H7 (cell line): ENCODE data around the gene LZTR1. TPM values are rescaled to one million over a fixed set of nuclear protein-coding genes. Genes with fewer than 3 reads are reported as not detected.
"Not testable (repeated sequence)": the region's sequence is repeated elsewhere in the genome, so short reads cannot be mapped to it uniquely, and the experiment has no call there.

Experiments used
- DNase-seq: peaks from one replicate; pipeline ENCODE4 v3.0.0; 2012
- H3K27me3 ChIP-seq: 2 replicates; pipeline ENCODE4 v1.6.0; 2011; ENCODE audit warnings: mild to moderate bottlenecking, low read length; ENCODE audit not compliant: control insufficient read depth, insufficient read depth
- H3K36me3 ChIP-seq: replicated peaks from 2 replicates; pipeline ENCODE4 v1.5.1; 2011; ENCODE audit warnings: low read length; ENCODE audit not compliant: control insufficient read depth, insufficient read depth
- H3K4me3 ChIP-seq: 2 replicates; pipeline ENCODE4 v1.5.1; 2011; ENCODE audit warnings: low read depth, mild to moderate bottlenecking, control low read depth, low read length, moderate library complexity; ENCODE audit not compliant: insufficient read depth
- total RNA-seq: library from RNA; depleted of rRNA; stranded (reverse); fragments of >200 nt; shearing (Covaris generic); gene quantifications from 2 replicates; pipeline ENCODE4 v1.2.3, GENCODE V29; 2014

LZTR1 gene
- total RNA-seq, 1 experiment from 2014 or later = 28.3 TPM

DNA sequence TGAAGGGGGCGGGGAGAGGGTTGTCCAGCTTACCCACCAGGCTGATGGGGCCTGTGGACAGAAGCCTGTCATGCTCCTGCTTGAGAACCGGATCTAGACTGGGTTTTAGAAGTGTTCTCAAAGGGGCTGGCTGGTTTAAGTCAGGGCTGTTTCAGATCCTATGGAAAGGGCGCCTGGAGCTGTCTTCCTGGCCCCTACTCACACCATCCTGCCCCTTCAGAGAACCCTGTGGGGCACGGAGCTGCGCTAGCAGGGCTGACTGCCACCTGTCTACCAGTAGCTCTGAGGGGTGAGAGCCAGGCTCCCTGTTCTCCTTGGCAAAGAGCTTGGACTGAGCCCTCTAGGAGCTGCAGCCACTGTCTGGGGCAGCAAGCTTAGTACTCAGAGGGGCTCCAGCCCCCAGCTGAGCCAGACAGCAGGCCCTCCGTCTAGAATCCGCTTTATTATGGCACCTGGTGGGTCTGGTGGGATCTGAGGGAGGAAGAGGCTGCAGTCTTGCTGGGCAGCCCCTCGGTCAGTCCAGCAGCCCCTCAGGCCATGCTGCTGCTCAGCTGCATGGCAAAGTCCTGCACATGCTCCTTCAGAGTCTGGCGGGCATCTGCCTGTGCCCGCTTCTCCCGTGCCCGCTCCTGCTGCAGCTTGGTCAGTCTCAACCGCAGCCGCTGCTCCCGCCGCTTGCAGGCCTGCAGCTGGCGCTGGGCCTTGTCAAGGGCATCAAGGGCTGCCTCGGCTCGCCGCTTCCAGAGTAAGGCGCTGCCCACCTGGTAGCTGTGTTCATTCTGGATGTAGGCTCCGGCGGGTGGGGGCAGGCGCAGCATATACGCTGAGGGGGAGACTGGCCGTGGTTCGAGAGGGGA, 17.5 kb downstream of the LZTR1 start:
- Histone ChIP-seq H3K36me3 (peaks cover 4% of the 10 kb centered on the region), H3K4me3 (no peak overlapping the region), H3K27me3 (no peaks in the 10 kb centered on the region)
- DNase-seq = no peak

DNA sequence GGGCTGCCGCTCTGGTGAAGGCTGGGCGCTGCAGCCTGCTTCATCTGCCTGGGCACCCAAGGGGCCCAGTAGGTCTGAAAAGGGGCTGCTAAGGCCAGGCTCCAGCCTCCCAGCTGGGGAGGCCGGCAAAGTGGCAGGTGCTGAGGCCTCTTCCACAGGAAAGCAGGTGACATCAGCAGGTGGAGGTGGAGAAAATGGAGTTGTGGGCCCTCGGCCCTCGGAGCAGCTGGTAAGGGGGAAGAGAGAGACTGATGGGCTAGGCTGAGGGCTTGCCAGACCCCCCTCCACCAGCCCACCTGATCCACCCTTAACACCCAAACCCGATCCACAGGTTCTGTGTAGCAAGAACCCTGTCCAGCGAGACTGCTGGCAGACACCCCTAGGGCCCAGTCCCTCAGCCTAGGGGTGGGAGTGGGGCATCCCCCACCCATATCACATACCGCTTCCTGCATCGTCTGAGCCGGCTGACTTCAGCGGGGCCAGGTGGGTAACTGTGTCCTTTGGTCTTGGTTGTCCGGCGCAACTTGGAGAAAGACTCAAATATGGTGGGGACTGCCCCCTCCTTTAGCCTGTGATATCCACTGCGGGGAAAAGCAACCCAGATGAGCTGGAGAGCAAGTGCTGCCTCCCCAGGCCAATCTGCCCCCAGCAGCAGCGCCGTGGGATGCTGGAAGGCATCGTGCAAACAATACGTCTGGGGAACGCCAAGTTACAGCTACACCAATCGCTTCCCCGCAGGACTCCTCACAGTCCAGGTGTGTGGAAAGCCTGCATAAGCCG, 18.3 kb downstream of the LZTR1 start:
- Histone ChIP-seq H3K27me3 (no peaks in the 10 kb centered on the region), H3K36me3 (peaks cover 4% of the 10 kb centered on the region), H3K4me3 (peak overlapping the region; percentile 86; the same call in 1 of the 2 replicates)
- DNase-seq = no peak

DNA sequence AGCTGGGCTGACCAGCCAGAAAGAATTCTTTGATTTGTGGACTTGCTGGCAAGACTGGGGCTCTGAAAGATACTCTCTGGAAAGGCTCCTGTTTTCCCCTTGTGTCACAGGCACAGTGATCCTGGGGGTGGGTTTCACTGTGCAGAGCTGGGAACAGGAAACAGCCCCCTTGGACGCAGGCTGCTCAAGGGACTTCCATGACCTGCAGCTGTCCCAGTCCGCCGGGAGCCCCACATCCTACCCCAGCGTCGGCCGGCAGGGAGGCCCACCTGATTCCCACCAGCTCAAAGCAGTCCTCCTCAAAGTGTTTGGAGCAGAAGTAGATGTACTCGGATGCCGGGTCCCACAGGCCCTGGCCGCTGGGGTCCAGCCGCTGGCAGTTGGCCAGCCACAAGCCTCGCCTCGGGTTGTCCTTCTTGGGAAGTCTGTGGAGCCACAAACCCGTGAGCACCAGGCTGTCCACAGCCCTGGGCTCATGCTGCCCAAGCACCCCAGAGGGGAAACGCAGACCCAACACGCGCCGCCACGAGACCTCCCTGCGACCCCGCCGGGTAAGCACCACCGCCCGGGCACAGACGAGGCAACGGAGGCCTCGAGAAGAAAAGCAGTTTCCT, 19.0 kb downstream of the LZTR1 start:
- no peak for DNase-seq
- Histone ChIP-seq H3K4me3 (peak overlapping the region; percentile 86), H3K36me3 (peaks cover 4% of the 10 kb centered on the region), H3K27me3 (no peaks in the 10 kb centered on the region)

DNA sequence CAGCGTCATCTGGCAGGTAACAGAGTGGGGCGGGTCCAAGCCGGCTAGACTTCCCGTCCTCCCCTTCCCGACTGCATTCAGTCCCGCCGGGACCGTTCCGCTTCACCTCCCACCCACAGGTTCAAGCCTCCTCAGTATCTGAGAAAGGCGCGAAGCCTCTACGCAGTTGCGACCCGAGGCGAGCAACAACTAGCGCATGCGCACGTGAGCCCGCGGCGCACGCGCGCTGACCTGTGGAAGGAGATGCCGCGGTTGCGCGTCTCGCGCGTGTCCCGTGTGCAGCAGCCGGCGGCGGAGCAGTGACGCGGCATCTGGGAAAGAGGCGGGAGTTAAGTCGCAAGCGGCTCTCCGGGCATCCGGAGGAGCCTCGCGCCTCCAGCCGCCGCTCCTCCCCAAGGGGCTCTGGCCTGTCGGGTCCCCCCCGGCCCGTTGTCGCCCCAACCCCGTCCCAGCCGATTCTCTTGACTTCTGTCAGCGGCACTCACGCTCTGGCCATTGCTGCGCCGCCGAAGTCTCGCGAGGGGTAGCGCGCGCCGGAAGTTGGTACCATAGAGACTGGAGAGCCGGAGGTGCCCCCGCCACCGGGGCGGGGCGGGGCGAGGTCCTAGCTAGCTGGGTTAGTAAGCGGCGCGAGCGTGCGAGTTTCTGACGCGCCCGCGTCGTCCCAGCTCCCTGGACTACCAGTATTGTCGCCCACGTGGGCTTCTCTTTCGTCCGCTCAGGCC, 19.7 kb downstream of the LZTR1 start, which contains the start of gene THAP7:
Gene THAP7 (minus strand): TSS at position 518 of the 725 bp plus-strand sequence. CDS start 207 bp downstream, at position 311.
- H3K36me3 ChIP-seq = peaks cover 4% of the 10 kb centered on the region
- no peaks in the 10 kb centered on the region for H3K27me3 ChIP-seq
- peak; percentile 98 for DNase-seq
- H3K4me3 ChIP-seq = peak within 1 kb of the TSS; percentile 86

DNA sequence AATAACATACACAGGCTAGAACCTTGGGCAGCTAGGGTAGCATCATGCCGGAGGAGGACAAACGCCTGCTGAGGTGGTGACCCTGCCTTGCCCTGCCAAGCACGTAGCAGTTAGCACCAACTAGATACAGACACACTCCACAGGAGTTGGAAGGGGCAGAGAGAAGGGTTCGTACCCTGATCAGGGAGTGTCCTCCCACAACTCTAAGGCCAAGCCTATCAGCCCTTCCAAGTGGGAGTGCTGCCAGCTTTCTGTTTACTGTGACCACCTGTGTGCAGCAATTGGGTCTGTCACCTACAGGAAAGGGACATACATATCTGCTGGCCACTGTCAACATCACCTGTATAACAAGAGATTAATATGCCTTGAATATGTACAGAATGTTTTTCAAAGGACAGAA, 21.7 kb downstream of the LZTR1 start:
- DNase-seq = no peak
- Histone ChIP-seq H3K27me3 (no peaks in the 10 kb centered on the region), H3K4me3 (no peak overlapping the region), H3K36me3 (peaks cover 4% of the 10 kb centered on the region)

DNA sequence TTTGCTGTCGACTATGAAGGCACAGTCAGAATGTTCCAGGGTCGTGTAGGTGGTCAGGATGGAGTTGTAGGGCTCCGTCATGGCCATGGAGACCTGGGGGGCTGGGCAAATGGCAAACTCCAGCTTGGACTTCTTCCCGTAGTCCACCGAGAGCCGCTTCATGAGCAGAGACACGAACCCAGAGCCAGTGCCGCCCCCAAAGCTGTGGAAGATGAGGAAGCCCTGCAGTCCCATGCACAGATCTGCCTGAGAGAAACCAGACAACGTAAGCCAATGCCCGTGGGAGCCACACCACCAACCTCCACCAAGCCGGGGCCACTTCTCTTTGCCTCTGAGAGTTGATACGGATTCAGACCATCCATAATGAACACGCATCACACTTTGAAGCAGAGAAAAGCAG, 27.1 kb downstream of the LZTR1 start:
- DNase-seq, H3K4me3 ChIP-seq, H3K27me3 ChIP-seq, H3K36me3 ChIP-seq: not testable (repeated sequence)

DNA sequence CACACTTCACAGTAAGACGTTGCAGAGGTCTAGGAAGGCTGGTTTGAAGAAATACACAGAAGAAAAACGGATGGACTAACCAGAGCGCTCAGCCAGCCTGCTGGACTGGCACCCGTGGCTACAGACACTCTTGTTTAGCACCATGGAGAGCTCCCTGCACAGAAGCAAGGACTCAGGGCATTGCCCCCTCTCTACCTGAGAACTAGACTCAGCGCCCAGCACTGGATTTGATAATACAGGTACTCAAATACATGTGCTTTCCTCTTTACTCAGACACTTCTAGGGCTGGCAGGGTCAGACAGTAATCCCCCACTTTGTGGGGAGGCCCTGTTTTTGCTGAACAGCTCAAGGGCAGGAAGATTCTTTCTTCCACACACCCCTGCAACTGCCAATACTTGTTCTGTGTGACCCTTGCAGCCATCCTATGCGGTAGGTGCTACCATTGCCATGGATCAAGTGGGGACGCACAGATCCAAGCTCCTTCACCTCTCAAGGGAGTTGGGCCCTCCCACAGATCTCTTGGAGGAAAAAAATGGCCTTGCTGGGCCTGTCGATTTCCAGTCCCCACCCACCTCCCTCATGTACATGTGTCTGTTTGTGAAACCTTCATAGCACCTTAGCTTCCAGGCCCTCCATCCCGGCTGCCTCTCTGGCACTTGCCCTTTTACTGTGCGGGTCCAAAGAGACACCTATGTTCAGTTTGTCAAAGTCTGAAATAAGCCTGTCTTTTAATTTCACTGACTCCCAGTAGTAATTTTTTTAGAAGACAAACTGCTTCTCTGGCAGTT, 27.7 kb downstream of the LZTR1 start:
- Histone ChIP-seq H3K36me3 (no peaks in the 10 kb centered on the region), H3K27me3 (no peaks in the 10 kb centered on the region; the same call in 1 of the 2 replicates), H3K4me3 (no peak overlapping the region)
- peak; percentile 85 for DNase-seq

DNA sequence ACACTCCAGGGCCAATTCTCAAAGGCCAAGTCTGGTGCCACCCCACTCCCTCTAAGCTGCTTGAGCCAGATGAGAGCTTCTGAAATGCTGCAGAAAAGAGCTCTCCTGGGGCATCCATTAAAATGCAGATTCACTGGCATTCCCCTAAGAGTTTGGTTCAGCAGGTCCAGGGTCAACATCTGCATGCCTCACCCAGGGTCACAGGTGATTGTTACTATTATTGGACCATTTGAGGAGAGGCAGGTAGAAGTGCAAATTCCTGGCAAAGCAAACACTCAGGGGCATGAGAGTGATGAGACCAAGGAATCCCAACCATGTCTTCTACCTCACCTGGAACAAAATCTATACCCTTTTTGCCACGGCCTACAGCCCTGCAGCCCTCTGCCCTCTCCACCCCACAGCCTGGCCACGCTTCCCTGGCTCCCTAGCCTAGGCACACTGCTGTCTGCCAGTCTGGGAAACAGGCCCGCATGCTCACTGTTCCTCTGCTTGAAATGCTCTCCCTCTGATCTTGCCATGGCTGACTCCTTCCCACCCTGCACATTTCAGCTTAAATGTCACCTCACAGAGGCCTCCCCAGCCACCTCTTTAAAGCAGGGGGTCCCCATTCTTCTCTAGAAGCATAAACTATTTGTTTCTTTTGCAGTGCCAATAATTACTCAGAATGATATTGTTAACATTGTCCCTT, 28.5 kb downstream of the LZTR1 start:
- no peak overlapping the region for H3K4me3 ChIP-seq
- H3K36me3 ChIP-seq = no peaks in the 10 kb centered on the region
- DNase-seq = peak; percentile 73
- no peaks in the 10 kb centered on the region; the same call in 1 of the 2 replicates for H3K27me3 ChIP-seq

DNA sequence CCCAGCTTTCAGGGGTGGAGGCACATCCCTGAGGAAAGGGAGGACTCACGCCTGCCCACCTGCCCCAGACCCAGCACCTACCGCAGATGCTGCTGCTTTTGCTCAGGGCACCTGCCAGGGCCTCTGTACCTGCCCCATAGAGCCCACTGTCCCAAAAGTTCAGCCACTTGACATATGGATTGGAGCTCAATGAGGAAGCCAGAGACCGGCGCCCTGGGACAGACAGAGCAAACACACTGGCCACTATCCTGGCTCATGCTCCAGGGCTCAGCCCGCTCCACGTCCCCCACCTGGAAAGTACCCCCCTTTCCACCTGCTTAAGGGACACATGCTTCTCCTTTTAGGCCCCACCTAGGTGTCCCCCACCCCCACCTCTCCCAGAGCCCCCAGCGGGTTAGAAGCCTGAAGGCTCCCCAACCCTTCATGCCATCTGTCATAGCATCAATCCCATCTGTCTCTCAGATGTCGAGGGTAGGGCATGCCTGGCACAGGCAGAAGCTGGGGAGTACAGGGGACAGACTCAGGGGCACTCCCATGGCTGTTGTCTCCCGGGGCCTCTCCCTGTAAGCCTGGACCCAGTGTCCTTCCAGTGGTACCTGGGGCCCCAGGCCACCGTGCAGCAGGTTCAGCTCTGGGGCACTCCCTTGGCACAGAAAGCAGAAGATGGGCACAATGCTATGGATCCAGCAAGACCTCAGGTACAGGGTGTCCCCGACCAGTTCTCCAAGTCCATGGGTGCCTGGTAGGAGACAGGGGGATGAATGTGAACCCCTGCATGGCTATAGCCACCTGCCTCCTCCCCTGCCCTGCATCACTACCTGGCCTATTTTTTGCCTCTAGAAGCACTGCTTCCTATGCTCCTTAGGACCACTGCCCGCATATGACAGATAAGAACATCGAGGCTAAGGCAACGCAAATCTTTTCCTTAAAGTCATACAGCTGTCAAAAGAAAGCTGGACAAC, 30.6 kb downstream of the LZTR1 start:
- no peak overlapping the region for H3K4me3 ChIP-seq

DNA sequence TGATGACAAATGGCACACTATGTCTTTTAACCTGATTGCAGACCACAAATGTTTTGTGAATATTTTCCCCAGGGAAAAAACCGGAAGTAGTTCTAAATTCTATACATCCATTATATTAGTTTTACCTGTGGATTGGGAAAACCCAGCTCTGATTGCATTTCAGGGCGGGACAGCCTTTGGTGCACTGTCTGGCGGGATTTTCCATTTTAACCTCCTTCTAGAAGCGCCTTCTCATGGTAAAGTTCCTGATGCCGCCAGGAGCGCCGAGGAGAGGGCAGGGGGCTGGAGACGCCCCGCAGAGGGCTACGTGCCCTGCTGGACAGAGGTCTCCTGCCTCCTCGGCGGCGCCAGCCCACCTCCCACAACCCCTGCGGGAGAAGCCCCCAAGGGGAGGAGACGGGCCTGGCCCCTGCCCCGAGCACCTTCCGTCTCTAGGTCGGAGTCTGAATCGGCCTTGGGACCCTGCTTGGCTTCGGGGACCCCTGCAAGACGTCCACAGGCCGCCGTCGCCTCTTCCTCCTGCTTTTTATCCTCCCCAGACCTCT, 31.6 kb downstream of the LZTR1 start:
- no peak for DNase-seq
- peak overlapping the region; percentile 71 for H3K4me3 ChIP-seq
- no peaks in the 10 kb centered on the region; the same call in 1 of the 2 replicates for H3K27me3 ChIP-seq
- no peaks in the 10 kb centered on the region for H3K36me3 ChIP-seq

More for the DNA sequence above, 30.6 kb downstream of the LZTR1 start:
- Histone ChIP-seq H3K36me3 (no peaks in the 10 kb centered on the region), H3K27me3 (no peaks in the 10 kb centered on the region; the same call in 1 of the 2 replicates)
- DNase-seq = no peak

DNA sequence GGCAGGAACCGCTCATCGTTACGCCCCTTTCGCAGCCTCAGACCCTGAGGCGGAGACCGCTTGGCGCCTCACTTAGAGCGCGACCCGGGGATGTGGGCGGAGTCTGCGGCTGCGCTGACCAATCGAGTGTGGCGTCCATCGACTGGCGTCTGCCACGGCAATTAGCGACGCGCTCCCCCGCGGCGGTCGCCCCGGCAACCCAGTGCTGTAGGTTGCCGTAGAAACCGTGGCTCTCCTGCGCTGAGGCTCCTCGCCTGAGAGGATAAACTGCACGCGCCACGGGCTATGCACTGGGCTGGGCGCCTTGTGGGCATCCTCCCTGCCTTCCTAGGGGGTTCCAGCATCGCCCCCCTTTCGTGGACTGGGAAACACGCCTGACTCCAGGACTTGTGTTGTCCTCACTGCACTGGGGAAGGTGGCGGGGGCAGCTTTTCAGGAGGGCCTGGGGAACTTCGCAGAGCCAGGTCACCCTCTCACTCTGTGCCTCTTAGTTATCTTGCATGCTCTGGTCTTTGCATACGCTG, 32.2 kb downstream of the LZTR1 start:
- DNase-seq = peak; percentile 99
- Histone ChIP-seq H3K27me3 (no peaks in the 10 kb centered on the region; the same call in 1 of the 2 replicates), H3K36me3 (no peaks in the 10 kb centered on the region), H3K4me3 (peak overlapping the region; percentile 71)
